OCI-LY1 (cell line): ENCODE measurements around the gene WDR43.

Source experiments
- H2AFZ ChIP-seq: fragments of 200-600 bp; sonication (generic), shearing (Covaris generic); 2 replicates; pipeline ENCODE4 v1.6.0; 2014; ENCODE audit warnings: antibody characterized with exemption, mild to moderate bottlenecking, low read length
- H3F3A ChIP-seq: fragments of 200-600 bp; sonication (generic), shearing (Covaris generic); 2 replicates; pipeline ENCODE4 v1.6.0; 2014; ENCODE audit warnings: mild to moderate bottlenecking, antibody characterized with exemption, low read length, moderate library complexity; ENCODE audit not compliant: insufficient read depth
- H3K27ac ChIP-seq: fragments of 200-600 bp; sonication (generic); 2 replicates; pipeline ENCODE4 v1.5.1; 2014; ENCODE audit warnings: low read length, mixed run types, mild to moderate bottlenecking, low read depth; ENCODE audit not compliant: poor library complexity, severe bottlenecking
- H3K27me3 ChIP-seq: fragments of 200-600 bp; sonication (generic); 2 replicates; pipeline ENCODE4 v1.6.0; 2014; ENCODE audit warnings: antibody characterized with exemption, mild to moderate bottlenecking, low read length, moderate library complexity; ENCODE audit not compliant: insufficient read depth
- H3K36me3 ChIP-seq: fragments of 200-600 bp; sonication (generic); 2 replicates; pipeline ENCODE4 v1.6.1; 2014; ENCODE audit warnings: mild to moderate bottlenecking, antibody characterized with exemption, low read length, moderate library complexity, mixed read lengths; ENCODE audit not compliant: insufficient read depth
- H3K4me1 ChIP-seq: fragments of 200-600 bp; sonication (generic); 2 replicates; pipeline ENCODE4 v1.5.1; 2014; ENCODE audit warnings: mild to moderate bottlenecking, low read length, moderate library complexity; ENCODE audit not compliant: insufficient read depth, severe bottlenecking
- H3K4me2 ChIP-seq: fragments of 200-600 bp; sonication (generic), shearing (Covaris generic); 2 replicates; pipeline ENCODE4 v1.6.1; 2014; ENCODE audit warnings: low read length
- H3K4me3 ChIP-seq: fragments of 200-600 bp; sonication (generic); 2 replicates; pipeline ENCODE4 v1.5.1; 2014; ENCODE audit warnings: low read length, low read depth, mild to moderate bottlenecking, mixed read lengths; ENCODE audit not compliant: poor library complexity, severe bottlenecking
- H3K79me2 ChIP-seq: fragments of 200-600 bp; shearing (Covaris generic); 2 replicates; pipeline ENCODE4 v1.6.1; 2016; ENCODE audit warnings: mixed run types, low read length, mixed read lengths; ENCODE audit not compliant: insufficient read depth
- H3K9ac ChIP-seq: fragments of 200-600 bp; sonication (generic), shearing (Covaris generic); 2 replicates; pipeline ENCODE4 v1.6.1; 2014; ENCODE audit warnings: mild to moderate bottlenecking, low read length, mixed read lengths
- H3K9me2 ChIP-seq: fragments of 200-600 bp; sonication (generic), shearing (Covaris generic); 2 replicates; pipeline ENCODE4 v1.6.1; 2014; ENCODE audit warnings: low read depth, mild to moderate bottlenecking, low read length, mixed read lengths
- H3K9me3 ChIP-seq: fragments of 200-600 bp; shearing (Covaris generic); 2 replicates; pipeline ENCODE4 v1.6.1; 2014; ENCODE audit warnings: low read length, mixed read lengths
- H4K20me1 ChIP-seq: fragments of 200-600 bp; sonication (generic), shearing (Covaris generic); 2 replicates; pipeline ENCODE4 v1.6.0; 2016; ENCODE audit warnings: mild to moderate bottlenecking, low read length; ENCODE audit not compliant: insufficient read depth
- EZH2 ChIP-seq: fragments of 200-600 bp; sonication (generic), shearing (Covaris generic); IDR thresholded peaks from 2 replicates; pipeline ENCODE4 v1.8.0; 2017; ENCODE audit warnings: borderline replicate concordance, mixed run types, mild to moderate bottlenecking, antibody characterized with exemption, low read length, moderate library complexity, mixed read lengths
- TF ChIP-seq, protein P1 (sequence below): fragments of 200-600 bp; sonication (generic), shearing (Covaris generic); IDR thresholded peaks from 2 replicates; pipeline ENCODE4 v1.5.1; 2017; ENCODE audit warnings: mild to moderate bottlenecking, antibody characterized with exemption, low read length, moderate library complexity, mixed read lengths

WDR43 gene

DNA sequence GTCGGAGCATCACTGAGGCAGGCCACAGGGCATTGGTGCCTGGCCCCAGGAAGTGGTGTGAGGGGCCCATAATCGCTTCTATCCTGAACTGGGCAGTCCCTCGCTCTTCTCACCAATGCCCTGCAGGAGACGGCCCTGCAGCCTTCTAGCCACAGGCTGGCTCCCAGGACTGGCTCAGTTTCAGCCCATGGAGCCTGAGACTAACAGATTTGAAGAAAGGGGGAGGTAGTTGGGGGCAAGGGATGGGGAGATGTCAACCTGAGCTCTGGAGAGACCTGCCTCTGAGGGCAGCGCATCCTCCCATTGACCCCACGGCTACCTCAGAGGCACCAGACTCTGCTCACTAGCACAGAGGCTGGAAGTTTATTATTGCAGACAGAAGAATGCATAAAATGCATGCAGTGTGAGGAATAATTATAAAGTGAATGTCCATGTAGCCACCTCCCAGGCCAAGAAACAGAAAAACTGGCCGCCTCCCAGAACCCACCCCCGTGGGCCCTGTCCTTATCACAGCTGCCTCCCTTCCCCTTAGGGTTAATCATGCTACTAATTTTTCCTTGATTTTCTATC, 88.0 kb downstream of the WDR43 start:
- H3F3A ChIP-seq = no peaks in the 10 kb centered on the region
- no peak overlapping the region for H3K9ac ChIP-seq
- TF ChIP-seq, protein P1, sequence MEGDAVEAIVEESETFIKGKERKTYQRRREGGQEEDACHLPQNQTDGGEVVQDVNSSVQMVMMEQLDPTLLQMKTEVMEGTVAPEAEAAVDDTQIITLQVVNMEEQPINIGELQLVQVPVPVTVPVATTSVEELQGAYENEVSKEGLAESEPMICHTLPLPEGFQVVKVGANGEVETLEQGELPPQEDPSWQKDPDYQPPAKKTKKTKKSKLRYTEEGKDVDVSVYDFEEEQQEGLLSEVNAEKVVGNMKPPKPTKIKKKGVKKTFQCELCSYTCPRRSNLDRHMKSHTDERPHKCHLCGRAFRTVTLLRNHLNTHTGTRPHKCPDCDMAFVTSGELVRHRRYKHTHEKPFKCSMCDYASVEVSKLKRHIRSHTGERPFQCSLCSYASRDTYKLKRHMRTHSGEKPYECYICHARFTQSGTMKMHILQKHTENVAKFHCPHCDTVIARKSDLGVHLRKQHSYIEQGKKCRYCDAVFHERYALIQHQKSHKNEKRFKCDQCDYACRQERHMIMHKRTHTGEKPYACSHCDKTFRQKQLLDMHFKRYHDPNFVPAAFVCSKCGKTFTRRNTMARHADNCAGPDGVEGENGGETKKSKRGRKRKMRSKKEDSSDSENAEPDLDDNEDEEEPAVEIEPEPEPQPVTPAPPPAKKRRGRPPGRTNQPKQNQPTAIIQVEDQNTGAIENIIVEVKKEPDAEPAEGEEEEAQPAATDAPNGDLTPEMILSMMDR = no peak
- no peak for TF ChIP-seq EZH2
- H4K20me1 ChIP-seq = no peaks in the 10 kb centered on the region
- H3K27ac ChIP-seq = no peak overlapping the region
- H3K4me3 ChIP-seq = no peak overlapping the region
- no peaks in the 10 kb centered on the region for H3K36me3 ChIP-seq
- no peaks in the 10 kb centered on the region for H3K79me2 ChIP-seq
- H3K9me2 ChIP-seq = no peaks in the 10 kb centered on the region
- no peaks in the 10 kb centered on the region for H3K9me3 ChIP-seq
- no peaks in the 10 kb centered on the region for H3K4me1 ChIP-seq
- H3K4me2 ChIP-seq = no peak overlapping the region
- H3K27me3 ChIP-seq = no peaks in the 10 kb centered on the region
- H2AFZ ChIP-seq = no peak overlapping the region

DNA sequence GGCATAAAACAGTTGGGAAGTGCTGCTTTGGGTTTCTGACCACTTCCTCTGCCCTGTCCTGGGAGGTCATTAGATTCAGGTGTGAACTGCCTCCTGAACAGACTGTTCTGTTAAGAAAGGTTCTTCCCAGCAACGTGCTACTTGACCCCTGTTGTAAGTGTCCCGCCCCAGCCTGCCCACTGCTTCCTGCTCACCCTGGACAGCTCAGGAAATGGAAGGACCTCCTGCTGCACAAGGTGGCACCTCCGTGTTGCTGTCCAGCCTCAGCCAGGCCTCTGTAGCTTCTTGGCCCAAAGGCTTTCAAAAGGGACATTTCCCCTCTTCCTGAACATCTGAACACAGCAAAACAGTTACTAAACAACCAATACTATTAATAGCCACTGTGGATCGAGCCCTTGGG, 92.0 kb downstream of the WDR43 start:
- Histone ChIP-seq H3K9me2 (no peaks in the 10 kb centered on the region), H3K4me1 (no peaks in the 10 kb centered on the region), H3K9ac (no peak overlapping the region), H3K27ac (no peak overlapping the region), H3K4me2 (no peak overlapping the region), H3F3A (no peaks in the 10 kb centered on the region), H3K4me3 (no peak overlapping the region), H3K36me3 (no peaks in the 10 kb centered on the region), H3K9me3 (no peaks in the 10 kb centered on the region), H3K27me3 (no peaks in the 10 kb centered on the region), H3K79me2 (no peaks in the 10 kb centered on the region), H2AFZ (no peak overlapping the region), H4K20me1 (no peaks in the 10 kb centered on the region)
- no peak for TF ChIP-seq EZH2
- TF ChIP-seq, protein P1 = no peak

DNA sequence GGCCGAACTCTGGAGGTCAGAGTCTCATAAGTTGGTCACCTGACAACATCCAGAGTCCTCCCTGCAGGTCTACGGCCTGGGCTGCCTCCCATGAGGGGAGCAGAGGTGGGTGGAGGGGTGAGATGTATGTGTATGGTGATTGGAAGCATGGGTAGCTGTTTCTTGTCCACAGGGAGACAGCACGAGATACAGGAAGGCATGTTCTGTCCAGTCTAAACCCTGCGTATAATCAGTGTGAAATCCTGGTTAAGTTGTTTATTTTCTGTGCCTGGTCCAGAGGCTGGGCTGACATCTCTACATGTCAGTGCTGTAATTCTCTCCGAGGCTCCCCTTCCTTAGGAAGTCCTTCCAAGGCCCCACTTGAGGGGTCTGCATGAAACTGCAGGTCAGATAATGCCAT, 95.5 kb downstream of the WDR43 start:
- Histone ChIP-seq H3K36me3 (no peaks in the 10 kb centered on the region), H2AFZ (no peak overlapping the region), H4K20me1 (no peaks in the 10 kb centered on the region), H3K79me2 (no peaks in the 10 kb centered on the region), H3K4me3 (no peak overlapping the region), H3K9me2 (no peaks in the 10 kb centered on the region), H3K9me3 (no peaks in the 10 kb centered on the region), H3K27me3 (peaks cover 5% of the 10 kb centered on the region; the same call in 1 of the 2 replicates), H3K27ac (no peak overlapping the region), H3F3A (no peaks in the 10 kb centered on the region), H3K4me2 (no peak overlapping the region), H3K4me1 (no peaks in the 10 kb centered on the region), H3K9ac (no peak overlapping the region)
- TF ChIP-seq, protein P1 = no peak
- TF ChIP-seq EZH2 = no peak
